NCI-H187 treated with DMSO at 0.1 percent for 48 hours (cell line): Measurements from ENCODE around the gene URI1.
"Not testable (repeated sequence)": the region's sequence is repeated elsewhere in the genome, so short reads cannot be mapped to it uniquely, and the experiment has no call there.

Source experiments
- DNase-seq: peaks from one replicate; lab custom pipeline; 2025; lab: John Stamatoyannopoulos, UW

Gene URI1

GRCh38 chr19:30026933-30027332, 84.9 kb downstream of the URI1 start:
- DNase-seq = no peak

GRCh38 chr19:30028118-30028991, 86.3 kb downstream of the URI1 start:
- no peak for DNase-seq

GRCh38 chr19:30028992-30029343, 86.9 kb downstream of the URI1 start:
- no peak for DNase-seq

GRCh38 chr19:30029721-30030510, 87.9 kb downstream of the URI1 start:
- no peak for DNase-seq

GRCh38 chr19:30034321-30034720, 92.3 kb downstream of the URI1 start:
- no peak for DNase-seq

- DNase-seq = no peak
Observed at GRCh38 chr19:30036154-30037129, 94.4 kb downstream of the URI1 start.

- no peak for DNase-seq
Observed at GRCh38 chr19:30037835-30038234, 95.8 kb downstream of the URI1 start.

- DNase-seq = not testable (repeated sequence)
Observed at GRCh38 chr19:30041931-30042330, 99.9 kb downstream of the URI1 start.

GRCh38 chr19:30043008-30043407, 101.0 kb downstream of the URI1 start:
- DNase-seq = not testable (repeated sequence)

- no peak for DNase-seq
Observed at GRCh38 chr19:30044273-30045248, 102.5 kb downstream of the URI1 start.

- DNase-seq = no peak
Observed at GRCh38 chr19:30046522-30046921, 104.5 kb downstream of the URI1 start.

GRCh38 chr19:30047432-30047831, 105.4 kb downstream of the URI1 start:
- DNase-seq = no peak

- DNase-seq = no peak
Observed at GRCh38 chr19:30049226-30049625, 107.2 kb downstream of the URI1 start.

- DNase-seq = no peak
Observed at GRCh38 chr19:30049846-30050667, 108.0 kb downstream of the URI1 start.

GRCh38 chr19:30052122-30053075, 110.4 kb downstream of the URI1 start:
- no peak for DNase-seq

GRCh38 chr19:30053558-30053957, 111.5 kb downstream of the URI1 start:
- no peak for DNase-seq

- DNase-seq = no peak
Observed at GRCh38 chr19:30054210-30054609, 112.2 kb downstream of the URI1 start.

GRCh38 chr19:30056580-30056979, 114.5 kb downstream of the URI1 start:
- DNase-seq = no peak
